Liver (tissue), 9 donors: ENCODE measurements around the gene GAP43. TPM values are rescaled to one million over a fixed set of nuclear protein-coding genes. Genes with fewer than 3 reads are reported as not detected.

Experiments used
- DNase-seq: peaks from one replicate; pipeline ENCODE4 v3.0.0-alpha.2; 2017; ENCODE audit warnings: low spot score
- H3K27ac ChIP-seq, 2 donors: one replicate each; pipeline ENCODE4 v1.7.0; 2013; ENCODE audit warnings: inconsistent platforms in 2 of 2, low read length in 2 of 2, control low read depth in 1 of 2, low read depth in 1 of 2, mild to moderate bottlenecking in 1 of 2
- H3K27me3 ChIP-seq, 4 donors: one replicate each; pipeline versions ENCODE4 v1.6.1 to v1.7.0; 2013; ENCODE audit warnings: low read length in 3 of 4, inconsistent platforms in 1 of 4, mild to moderate bottlenecking in 1 of 4, moderate library complexity in 1 of 4; ENCODE audit not compliant: control insufficient read depth in 4 of 4, insufficient read depth in 4 of 4
- H3K36me3 ChIP-seq, 4 donors: one replicate each; pipeline versions ENCODE4 v1.6.1 to v1.7.0; 2013; ENCODE audit warnings: low read length in 3 of 4, mild to moderate bottlenecking in 3 of 4, low read depth in 1 of 4, moderate library complexity in 1 of 4; ENCODE audit not compliant: control insufficient read depth in 4 of 4, insufficient read depth in 3 of 4
- H3K4me1 ChIP-seq, 4 donors: one replicate each; pipeline versions ENCODE4 v1.6.1 to v1.7.0; 2013; ENCODE audit warnings: low read length in 3 of 4, mild to moderate bottlenecking in 3 of 4, moderate library complexity in 1 of 4; ENCODE audit not compliant: control insufficient read depth in 4 of 4, insufficient read depth in 4 of 4
- H3K4me3 ChIP-seq, 3 donors: one replicate each; pipeline versions ENCODE4 v1.6.1 to v1.7.0; 2013; ENCODE audit warnings: low read length in 3 of 3, control low read depth in 1 of 3, low read depth in 1 of 3, mild to moderate bottlenecking in 1 of 3
- H3K9ac ChIP-seq, 2 donors: one replicate each; pipeline ENCODE4 v1.7.0; 2013; ENCODE audit warnings: low read length in 2 of 2, mild to moderate bottlenecking in 2 of 2, moderate library complexity in 2 of 2, control low read depth in 1 of 2, low read depth in 1 of 2
- H3K9me3 ChIP-seq, 4 donors: one replicate each; pipeline versions ENCODE4 v1.6.1 to v1.7.0; 2013; ENCODE audit warnings: low read length in 3 of 4; ENCODE audit not compliant: control insufficient read depth in 4 of 4
- ATF3 ChIP-seq: IDR thresholded peaks from 2 replicates; pipeline ENCODE4 v1.6.1; 2016; ENCODE audit warnings: antibody characterized with exemption
- CTCF ChIP-seq: fragments of 150-350 bp; IDR thresholded peaks from 2 replicates; pipeline ENCODE4 v1.5.1; 2017; ENCODE audit warnings: improper control_type of control experiment, low read depth, low read length; ENCODE audit not compliant: missing input control
- EGR1 ChIP-seq, 2 donors: IDR thresholded peaks; 2 replicates each; pipeline ENCODE4 v1.6.1; 2016 to 2018; ENCODE audit warnings: antibody characterized with exemption in 2 of 2, low read depth in 2 of 2
- FOXA1 ChIP-seq: IDR thresholded peaks from 2 replicates; pipeline ENCODE4 v1.6.1; 2016; ENCODE audit warnings: antibody characterized with exemption
- FOXA2 ChIP-seq: IDR thresholded peaks from 2 replicates; pipeline ENCODE4 v1.6.1; 2016; ENCODE audit warnings: antibody characterized with exemption
- GABPA ChIP-seq, 2 donors: IDR thresholded peaks in 1 of 2; conservative IDR thresholded peaks in 1 of 2; 2 replicates each; pipeline ENCODE4 v1.6.1; 2016; ENCODE audit warnings: antibody characterized with exemption in 2 of 2, mild to moderate bottlenecking in 1 of 2, moderate library complexity in 1 of 2
- HNF4A ChIP-seq, 2 donors: conservative IDR thresholded peaks; 2 replicates each; pipeline ENCODE4 v1.6.1; 2016; ENCODE audit warnings: antibody characterized with exemption in 2 of 2, mild to moderate bottlenecking in 2 of 2
- HNF4G ChIP-seq: IDR thresholded peaks from 2 replicates; pipeline ENCODE4 v1.6.1; 2016; ENCODE audit warnings: antibody characterized with exemption
- JUND ChIP-seq, 2 donors: IDR thresholded peaks; 2 replicates each; pipeline ENCODE4 v1.6.1; 2016; ENCODE audit warnings: antibody characterized with exemption in 2 of 2
- NR2F2 ChIP-seq: IDR thresholded peaks from 2 replicates; pipeline ENCODE4 v1.6.1; 2016; ENCODE audit warnings: antibody characterized with exemption
- RAD21 ChIP-seq, 2 donors: IDR thresholded peaks; 2 replicates each; pipeline ENCODE4 v1.6.1; 2016; ENCODE audit warnings: antibody characterized with exemption in 2 of 2, mild to moderate bottlenecking in 2 of 2
- SP1 ChIP-seq: IDR thresholded peaks from 2 replicates; pipeline ENCODE4 v1.6.1; 2018; ENCODE audit warnings: antibody characterized with exemption, mild to moderate bottlenecking
- TAF1 ChIP-seq: conservative IDR thresholded peaks from 2 replicates; pipeline ENCODE4 v1.6.1; 2016; ENCODE audit warnings: antibody characterized with exemption, mild to moderate bottlenecking
- YY1 ChIP-seq: IDR thresholded peaks from 2 replicates; pipeline ENCODE4 v1.6.1; 2016; ENCODE audit warnings: antibody characterized with exemption, mild to moderate bottlenecking
- WGBS: extraction: QIAGEN DNeasy Blood & Tissue Kit; methylation state at CpG from one replicate; pipeline ENCODE4 v1.1.7; 2013; 5-methylcytosine and 5-hydroxymethylcytosine counted together
- polyA plus RNA-seq, 2 donors: library from polyadenylated mRNA; stranded (reverse) in 1 of 2; unstranded in 1 of 2; fragments of 200-250 nt in 1 of 2; fragments of >200 nt in 1 of 2; fragmentation: Nextera tagmentation in 1 of 2; extraction: Ambion mirVana in 1 of 2; gene quantifications; one replicate each; pipeline versions ENCODE4 v1.2.1 to v1.2.3, GENCODE V29; 2013 to 2015
- total RNA-seq, 2 donors: library from RNA; depleted of rRNA; stranded (reverse); fragments of >200 nt; gene quantifications; one replicate each; pipeline ENCODE4 v1.2.3, GENCODE V29; 2014
- TF ChIP-seq, protein P1 (sequence below): IDR thresholded peaks from 2 replicates; pipeline ENCODE4 v1.6.1; 2016; ENCODE audit warnings: antibody characterized with exemption, mild to moderate bottlenecking
- TF ChIP-seq, protein P2 (sequence below): IDR thresholded peaks from 2 replicates; pipeline ENCODE4 v1.6.1; 2016; ENCODE audit warnings: antibody characterized with exemption
- TF ChIP-seq, protein P3 (sequence below): IDR thresholded peaks from 2 replicates; pipeline ENCODE4 v1.6.1; 2016; ENCODE audit warnings: antibody characterized with exemption
- donor health status: healthy.
- donor health status: healthy.
- donor health status: healthy.
- donor health status: healthy.
- donor health status: healthy.

GAP43 gene
- total and polyA plus RNA-seq, 4 donors = 0.06 TPM; not detected in 3

DNA sequence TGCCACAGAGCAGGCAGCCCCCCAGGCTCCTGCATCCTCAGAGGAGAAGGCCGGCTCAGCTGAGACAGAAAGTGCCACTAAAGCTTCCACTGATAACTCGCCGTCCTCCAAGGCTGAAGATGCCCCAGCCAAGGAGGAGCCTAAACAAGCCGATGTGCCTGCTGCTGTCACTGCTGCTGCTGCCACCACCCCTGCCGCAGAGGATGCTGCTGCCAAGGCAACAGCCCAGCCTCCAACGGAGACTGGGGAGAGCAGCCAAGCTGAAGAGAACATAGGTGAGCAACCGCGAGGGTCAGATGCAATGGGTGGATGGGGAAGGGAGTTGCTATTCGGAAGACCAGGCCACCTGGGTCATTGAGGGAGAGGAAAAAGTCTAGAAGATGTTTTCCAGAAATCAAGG lies 53.0 kb downstream of the GAP43 start (continued):
- TF ChIP-seq, protein P1, sequence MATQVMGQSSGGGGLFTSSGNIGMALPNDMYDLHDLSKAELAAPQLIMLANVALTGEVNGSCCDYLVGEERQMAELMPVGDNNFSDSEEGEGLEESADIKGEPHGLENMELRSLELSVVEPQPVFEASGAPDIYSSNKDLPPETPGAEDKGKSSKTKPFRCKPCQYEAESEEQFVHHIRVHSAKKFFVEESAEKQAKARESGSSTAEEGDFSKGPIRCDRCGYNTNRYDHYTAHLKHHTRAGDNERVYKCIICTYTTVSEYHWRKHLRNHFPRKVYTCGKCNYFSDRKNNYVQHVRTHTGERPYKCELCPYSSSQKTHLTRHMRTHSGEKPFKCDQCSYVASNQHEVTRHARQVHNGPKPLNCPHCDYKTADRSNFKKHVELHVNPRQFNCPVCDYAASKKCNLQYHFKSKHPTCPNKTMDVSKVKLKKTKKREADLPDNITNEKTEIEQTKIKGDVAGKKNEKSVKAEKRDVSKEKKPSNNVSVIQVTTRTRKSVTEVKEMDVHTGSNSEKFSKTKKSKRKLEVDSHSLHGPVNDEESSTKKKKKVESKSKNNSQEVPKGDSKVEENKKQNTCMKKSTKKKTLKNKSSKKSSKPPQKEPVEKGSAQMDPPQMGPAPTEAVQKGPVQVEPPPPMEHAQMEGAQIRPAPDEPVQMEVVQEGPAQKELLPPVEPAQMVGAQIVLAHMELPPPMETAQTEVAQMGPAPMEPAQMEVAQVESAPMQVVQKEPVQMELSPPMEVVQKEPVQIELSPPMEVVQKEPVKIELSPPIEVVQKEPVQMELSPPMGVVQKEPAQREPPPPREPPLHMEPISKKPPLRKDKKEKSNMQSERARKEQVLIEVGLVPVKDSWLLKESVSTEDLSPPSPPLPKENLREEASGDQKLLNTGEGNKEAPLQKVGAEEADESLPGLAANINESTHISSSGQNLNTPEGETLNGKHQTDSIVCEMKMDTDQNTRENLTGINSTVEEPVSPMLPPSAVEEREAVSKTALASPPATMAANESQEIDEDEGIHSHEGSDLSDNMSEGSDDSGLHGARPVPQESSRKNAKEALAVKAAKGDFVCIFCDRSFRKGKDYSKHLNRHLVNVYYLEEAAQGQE = no peak
- TF ChIP-seq NR2F2 = no peak
- no peak for TF ChIP-seq GABPA (IDR thresholded peaks at IDR 0.05 in 1 of 2, conservative IDR thresholded peaks at IDR 0.05 in 1 of 2)

- H3K4me3 ChIP-seq = no peak overlapping the region
- no peaks in the 10 kb centered on the region for H3K4me1 ChIP-seq
- no peak overlapping the region for H3K9ac ChIP-seq
- no peak for DNase-seq
- 64% methylated on average over 2 of the region's 2 CpGs for WGBS
- TF ChIP-seq, protein P2, sequence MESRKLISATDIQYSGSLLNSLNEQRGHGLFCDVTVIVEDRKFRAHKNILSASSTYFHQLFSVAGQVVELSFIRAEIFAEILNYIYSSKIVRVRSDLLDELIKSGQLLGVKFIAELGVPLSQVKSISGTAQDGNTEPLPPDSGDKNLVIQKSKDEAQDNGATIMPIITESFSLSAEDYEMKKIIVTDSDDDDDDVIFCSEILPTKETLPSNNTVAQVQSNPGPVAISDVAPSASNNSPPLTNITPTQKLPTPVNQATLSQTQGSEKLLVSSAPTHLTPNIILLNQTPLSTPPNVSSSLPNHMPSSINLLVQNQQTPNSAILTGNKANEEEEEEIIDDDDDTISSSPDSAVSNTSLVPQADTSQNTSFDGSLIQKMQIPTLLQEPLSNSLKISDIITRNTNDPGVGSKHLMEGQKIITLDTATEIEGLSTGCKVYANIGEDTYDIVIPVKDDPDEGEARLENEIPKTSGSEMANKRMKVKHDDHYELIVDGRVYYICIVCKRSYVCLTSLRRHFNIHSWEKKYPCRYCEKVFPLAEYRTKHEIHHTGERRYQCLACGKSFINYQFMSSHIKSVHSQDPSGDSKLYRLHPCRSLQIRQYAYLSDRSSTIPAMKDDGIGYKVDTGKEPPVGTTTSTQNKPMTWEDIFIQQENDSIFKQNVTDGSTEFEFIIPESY = no peak
- TF ChIP-seq ATF3 (no peak), SP1 (no peak), RAD21 (IDR thresholded peaks at IDR 0.05) (no peak)
- TF ChIP-seq, protein P3, sequence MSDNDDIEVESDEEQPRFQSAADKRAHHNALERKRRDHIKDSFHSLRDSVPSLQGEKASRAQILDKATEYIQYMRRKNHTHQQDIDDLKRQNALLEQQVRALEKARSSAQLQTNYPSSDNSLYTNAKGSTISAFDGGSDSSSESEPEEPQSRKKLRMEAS = no peak
- H3K36me3 ChIP-seq = no peaks in the 10 kb centered on the region
- H3K9me3 ChIP-seq = no peaks in the 10 kb centered on the region
- peaks cover 0 to 12% (median 0%) of the 10 kb centered on the region in 4 donors for H3K27me3 ChIP-seq
- H3K27ac ChIP-seq = no peak overlapping the region
These were observed 57.6 kb downstream of the GAP43 start for GRCh38 chr3:115680803-115681345.

- Histone ChIP-seq H3K27me3 (peaks cover 0 to 12% (median 0%) of the 10 kb centered on the region in 4 donors), H3K4me1 (no peaks in the 10 kb centered on the region), H3K4me3 (no peak overlapping the region), H3K36me3 (no peaks in the 10 kb centered on the region), H3K9me3 (no peaks in the 10 kb centered on the region), H3K9ac (no peak overlapping the region), H3K27ac (no peak overlapping the region)
- no peak for DNase-seq
- TF ChIP-seq TAF1 = no peak
- no peak for TF ChIP-seq FOXA1
- no peak for TF ChIP-seq JUND (IDR thresholded peaks at IDR 0.05)
- no peak for TF ChIP-seq FOXA2
- TF ChIP-seq RAD21 (IDR thresholded peaks at IDR 0.05) = no peak
- no peak for TF ChIP-seq YY1
- no peak for TF ChIP-seq HNF4A (conservative IDR thresholded peaks at IDR 0.05)
- TF ChIP-seq CTCF = no peak
- TF ChIP-seq, protein P1 = no peak
- TF ChIP-seq SP1 = no peak
- TF ChIP-seq, protein P3 = no peak
- no peak for TF ChIP-seq HNF4G
- TF ChIP-seq GABPA (IDR thresholded peaks at IDR 0.05 in 1 of 2, conservative IDR thresholded peaks at IDR 0.05 in 1 of 2) = no peak
- no peak for TF ChIP-seq EGR1 (IDR thresholded peaks at IDR 0.05; ENCODE audit: low read depth in 2 of 2)
These were observed 58.4 kb downstream of the GAP43 start for GRCh38 chr3:115681736-115682135.
